Mammary epithelial cell (primary cell): ENCODE results near the gene CMC1.

Experiments used
- CTCF ChIP-seq, 2 donors: IDR thresholded peaks in 1 of 2; conservative IDR thresholded peaks in 1 of 2; 2 replicates each; pipeline ENCODE4 v1.5.1; 2011 to 2012; ENCODE audit warnings: inconsistent platforms in 2 of 2, low read length in 2 of 2, mild to moderate bottlenecking in 2 of 2, control low read depth in 1 of 2, low read depth in 1 of 2; ENCODE audit not compliant: insufficient read depth in 1 of 2; ENCODE audit errors: extremely low read depth in 1 of 2
- EZH2 ChIP-seq: IDR thresholded peaks from 2 replicates; pipeline ENCODE4 v1.6.1; 2012; ENCODE audit warnings: low read length, inconsistent platforms, borderline replicate concordance

GRCh38 chr3:28265641-28266040 is 24.2 kb downstream of the CMC1 start:
- TF ChIP-seq CTCF (conservative IDR thresholded peaks at IDR 0.05 in 1 of 2, IDR thresholded peaks at IDR 0.05 in 1 of 2; ENCODE audit: extremely low read depth in 1 of 2, insufficient read depth in 1 of 2, low read depth in 1 of 2, low read length in 2 of 2) (no peak), EZH2 (no peak)
